Left hindlimb (tissue), 1 donor: ENCODE measurements around the gene SMARCAL1.
"Not testable (repeated sequence)": the region's sequence is repeated elsewhere in the genome, so short reads cannot be mapped to it uniquely, and the experiment has no call there.

ENCODE experiments used
- DNase-seq: peaks from one replicate; pipeline ENCODE4 v3.0.0-alpha.2; 2018

The SMARCAL1 gene

DNA sequence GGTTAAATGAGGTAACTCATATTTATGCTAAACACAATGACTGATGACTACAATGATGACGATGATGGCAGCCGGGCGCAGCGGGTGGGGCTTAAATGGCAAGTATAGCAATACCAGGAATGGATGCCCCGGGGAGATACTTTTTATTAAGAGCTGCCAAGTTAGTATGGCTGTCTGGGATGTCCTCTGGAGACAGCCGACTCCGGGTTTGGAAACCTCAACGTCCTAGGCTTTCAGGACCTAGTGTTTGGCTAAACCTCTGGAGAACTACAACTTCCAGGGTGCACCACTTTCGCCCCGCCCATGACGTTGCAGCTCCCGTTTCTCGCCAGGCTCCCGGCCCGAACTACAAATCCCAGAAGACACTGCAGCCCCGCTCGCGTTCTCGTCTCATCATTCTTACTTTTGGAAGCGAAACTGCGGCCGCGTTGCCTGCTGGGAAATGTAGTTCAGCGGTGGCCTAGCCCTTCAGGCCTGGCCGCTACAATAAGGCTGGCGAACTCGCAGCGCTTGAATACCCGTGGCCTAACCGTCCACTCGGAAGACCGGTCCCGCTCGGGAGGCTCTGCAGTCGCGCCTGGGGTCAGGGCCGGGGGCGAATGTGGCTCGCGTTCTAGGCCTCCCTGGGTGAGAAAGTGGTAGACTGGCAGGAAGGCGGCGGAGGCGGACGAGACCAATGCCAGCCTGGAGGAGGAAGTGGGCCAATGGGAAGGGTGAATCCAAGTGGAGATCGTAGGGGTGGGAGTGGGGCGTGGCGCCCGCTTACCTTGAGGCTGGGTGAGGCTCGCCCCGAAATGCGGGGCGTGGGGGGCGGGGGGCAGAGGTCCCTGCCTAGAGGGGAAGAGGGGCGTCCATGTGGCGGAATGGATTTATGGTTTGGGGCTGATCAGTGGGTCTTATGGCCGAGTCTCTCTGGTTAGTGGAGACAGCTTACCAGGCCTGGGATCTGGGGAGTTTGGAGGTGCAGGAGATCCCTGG, at the start of gene SMARCAL1:
SMARCAL1 (plus strand) TSS at position 463 of the 978 bp plus-strand sequence. CDS start 2,221 bp downstream, outside the sequence.
- peak; percentile 99 for DNase-seq

DNA sequence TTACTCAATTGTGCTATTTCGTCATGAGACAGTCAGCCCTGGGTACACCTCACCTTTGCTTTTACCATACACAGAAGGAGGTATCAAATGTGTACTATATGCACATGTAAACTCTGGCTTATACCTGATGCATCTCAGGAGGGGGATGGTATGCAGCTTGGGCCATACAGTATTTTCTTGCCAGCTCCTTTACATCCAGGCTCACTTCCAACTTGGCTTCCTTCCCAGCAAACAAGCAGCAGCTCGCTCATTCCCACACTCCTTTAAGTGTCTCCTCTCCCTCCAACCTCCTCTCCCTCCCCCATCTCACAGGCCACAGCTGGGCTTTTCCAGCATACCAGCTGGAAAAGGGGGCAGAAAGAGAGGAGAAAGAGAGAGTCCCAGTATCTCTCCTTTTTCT, 49.6 kb upstream of the SMARCAL1 start:
- DNase-seq: no peak

- DNase-seq: no peak
Measured at GRCh38 chr2:216363221-216363620, 49.1 kb upstream of the SMARCAL1 start.

- DNase-seq: no peak
Measured at GRCh38 chr2:216365518-216365917, 46.8 kb upstream of the SMARCAL1 start.

DNA sequence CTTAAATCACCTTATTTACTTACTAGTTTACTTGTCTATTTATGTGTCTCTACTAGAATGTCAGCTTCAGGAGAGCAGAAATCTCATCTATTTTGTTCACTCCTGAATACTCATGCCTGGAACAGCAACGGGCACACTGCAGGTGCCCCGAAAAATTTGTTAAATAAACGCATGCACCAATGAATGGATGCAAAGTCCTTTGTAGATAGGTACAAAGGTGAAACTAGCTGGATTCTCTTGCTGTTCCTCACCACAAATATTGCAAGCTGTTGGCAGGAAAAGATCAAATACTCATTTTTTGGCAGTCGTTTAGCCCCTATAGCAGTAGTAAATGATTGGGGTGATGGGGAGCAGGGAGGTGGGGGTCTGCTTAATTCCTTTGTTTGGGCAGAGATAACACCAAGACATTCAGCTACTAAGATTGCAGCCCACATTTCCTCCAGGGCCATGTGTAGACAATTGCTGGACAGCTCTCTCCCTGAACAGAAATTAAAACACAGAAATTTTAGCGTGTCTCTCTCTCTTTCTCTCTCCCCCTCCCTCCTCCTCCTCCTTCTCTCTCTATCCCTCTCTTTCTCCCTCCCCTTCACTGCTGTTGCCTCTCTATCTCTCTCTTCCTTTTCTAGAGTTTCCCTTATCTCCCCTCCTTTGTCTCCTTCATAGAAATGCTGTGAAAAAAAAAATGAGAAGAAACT, 45.4 kb upstream of the SMARCAL1 start:
- DNase-seq: no peak

GRCh38 chr2:216369821-216370220, 42.5 kb upstream of the SMARCAL1 start:
- DNase-seq: no peak

DNA sequence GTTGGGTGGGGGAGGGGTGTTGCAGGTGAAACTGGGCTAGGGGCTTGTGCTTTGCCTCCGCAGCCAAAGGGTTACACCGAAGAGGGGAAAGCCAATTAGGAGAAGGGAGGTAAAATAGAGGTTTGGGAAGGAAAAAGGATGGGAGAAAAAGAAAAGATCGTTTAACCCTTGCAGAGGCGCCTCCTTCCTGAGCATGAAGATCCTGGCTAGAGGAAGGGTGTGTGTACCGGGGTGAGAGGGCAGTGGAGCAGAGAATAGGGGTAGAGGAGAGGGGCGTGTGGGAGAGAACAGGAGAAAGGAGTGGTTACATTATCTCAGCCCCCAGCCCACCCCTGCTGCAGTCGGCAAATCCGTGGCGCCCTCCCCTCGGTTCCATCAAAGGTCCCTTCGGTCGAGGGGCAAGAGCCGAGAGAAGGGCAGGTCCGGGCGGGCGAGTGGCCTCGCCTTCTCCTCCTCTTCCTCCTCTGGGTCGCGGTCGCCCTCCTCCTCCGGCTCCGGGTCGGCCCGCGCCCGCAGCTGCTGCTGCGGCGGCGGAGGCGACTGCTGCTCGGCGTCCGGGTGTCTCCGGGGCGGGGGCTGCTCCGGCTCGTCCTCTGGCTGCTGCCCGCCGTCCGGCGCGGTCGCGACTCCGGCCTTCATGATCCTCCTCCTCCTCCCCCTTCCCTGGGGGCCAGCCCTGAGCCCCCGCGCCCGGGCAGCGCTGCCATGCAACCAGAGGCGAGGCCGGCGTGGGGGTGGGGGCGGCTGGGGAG, 41.1 kb upstream of the SMARCAL1 start:
- DNase-seq: no peak

DNA sequence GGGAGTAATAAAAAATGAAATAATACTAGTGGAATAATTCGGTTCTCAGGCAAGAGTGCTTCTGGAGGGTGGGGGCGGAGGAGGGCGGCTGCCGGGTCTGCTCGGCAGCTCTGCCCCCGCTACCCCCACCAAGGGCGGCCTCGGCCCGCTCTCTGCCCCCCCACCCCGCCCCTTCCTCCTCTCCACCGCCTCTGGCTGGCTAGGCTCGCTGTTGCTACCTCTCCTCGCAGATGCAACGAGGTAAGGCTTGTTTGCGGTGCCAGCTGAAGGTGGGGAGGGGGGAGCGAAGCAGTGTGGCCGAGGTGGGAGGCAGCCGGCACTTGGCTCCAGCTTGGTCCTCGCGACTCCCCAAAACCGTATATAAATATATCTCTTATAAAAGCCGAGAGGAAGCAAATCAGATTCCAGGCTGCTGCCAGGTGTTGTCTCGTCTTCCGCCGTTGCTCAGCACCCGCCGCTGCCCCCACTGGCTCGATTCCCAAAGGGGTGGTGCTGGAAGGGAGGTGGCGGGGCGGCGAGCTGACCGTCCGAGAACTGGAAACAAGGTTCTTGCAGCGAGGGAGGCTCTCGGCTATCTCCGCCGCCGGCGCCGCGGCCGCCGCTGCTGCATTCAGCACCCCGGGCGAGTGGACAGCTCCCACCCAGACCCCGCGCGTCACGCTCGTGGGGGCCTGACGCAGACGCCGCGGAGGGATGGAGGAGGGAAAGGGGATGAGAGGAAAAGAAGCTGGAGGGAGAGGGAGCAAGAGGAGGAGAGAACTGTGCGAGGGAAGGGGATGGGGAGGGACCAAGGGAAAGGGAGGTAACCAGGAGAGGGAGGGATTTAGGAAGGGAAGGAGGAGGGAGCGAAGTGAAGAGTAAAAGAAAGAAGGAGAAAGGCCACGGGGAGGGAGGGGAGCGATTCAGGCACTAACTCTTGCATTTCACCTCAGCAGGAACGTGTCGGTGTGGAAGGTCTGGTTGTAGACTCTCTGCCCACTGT, 40.3 kb upstream of the SMARCAL1 start, which contains the start of gene MARCHF4:
MARCHF4 (minus strand) TSS at position 763 of the 982 bp plus-strand sequence. CDS start 2,223 bp downstream, outside the sequence.
- peak; percentile 86 for DNase-seq

DNA sequence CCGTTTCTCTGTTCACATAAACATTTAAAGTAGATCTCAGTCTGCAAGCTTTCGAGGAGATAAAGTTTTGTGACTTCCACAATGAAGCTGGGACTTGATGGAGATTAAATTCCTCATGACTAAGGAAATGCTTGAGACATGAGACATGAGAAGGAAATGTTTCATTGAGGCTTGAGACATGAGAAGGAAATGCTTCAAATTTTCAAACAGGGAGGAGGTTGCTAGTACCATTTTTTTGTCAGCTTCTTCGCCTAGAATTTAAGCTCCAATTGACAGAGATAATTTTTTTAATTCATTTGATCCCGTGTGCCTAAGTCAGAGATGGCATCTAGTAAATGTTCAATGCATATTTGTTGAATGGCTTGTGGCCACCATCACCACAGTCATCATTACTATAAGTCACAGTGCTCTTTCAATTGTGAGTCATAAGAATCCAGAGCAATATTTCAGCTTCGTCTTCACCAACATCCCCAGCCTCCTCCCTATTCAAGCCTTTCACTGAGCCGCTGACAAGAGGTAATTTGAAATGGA, 39.5 kb upstream of the SMARCAL1 start:
- no peak for DNase-seq

DNA sequence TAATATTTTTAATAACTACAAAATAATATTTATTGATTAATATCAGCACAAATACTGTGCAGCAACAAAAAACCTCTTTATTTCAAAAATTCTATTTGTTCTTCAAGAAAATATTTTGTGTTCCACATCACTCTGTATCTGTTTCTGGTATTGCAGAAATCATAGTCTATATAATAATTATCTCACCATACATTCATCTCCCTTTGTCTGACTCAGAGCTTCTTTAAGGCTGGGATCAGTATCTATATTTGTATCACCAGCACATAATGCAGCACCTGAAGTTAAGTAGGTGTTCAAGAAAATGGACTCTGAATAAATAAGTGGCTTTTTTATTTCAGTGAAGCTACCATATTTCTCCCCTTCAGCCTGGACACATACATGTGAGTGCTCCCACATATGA, 38.4 kb upstream of the SMARCAL1 start:
- DNase-seq: no peak

DNA sequence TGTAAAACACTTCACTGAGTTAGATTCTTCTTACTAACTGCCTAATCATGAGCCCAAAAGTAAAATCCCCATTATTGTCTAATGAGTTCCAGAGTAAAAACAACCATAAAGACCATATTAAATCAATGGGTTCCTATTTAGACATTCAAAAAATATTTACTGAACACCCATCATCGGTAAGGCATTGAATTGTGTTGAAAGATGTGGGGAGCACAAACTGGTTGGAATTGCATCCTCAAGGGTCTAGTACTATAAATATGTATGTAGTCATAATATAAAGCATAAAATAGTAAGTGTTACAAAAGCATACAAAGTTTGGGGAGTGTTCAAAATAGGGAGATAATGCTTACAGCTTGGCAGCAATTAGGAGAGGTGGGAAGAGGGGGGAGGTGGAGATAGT, 37.0 kb upstream of the SMARCAL1 start:
- no peak for DNase-seq

DNA sequence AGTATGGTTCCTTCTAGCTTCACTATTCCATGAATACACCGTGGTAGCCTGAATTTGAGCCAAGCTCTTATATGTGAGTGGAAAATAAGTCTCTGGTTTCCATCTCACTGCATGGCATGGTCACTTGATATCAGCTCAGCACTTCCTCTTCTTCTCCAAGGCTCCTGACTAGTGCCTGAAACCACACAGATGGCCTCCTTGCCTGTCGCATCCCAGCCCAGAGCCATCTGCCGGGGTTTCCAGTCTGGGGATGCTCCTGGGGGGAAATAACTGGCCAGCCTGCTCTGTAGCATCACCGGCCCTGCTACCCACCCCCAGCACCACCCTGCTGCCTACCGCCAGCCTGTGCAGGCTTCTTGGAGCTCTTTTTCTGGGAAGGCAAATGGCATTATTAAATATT, 32.3 kb upstream of the SMARCAL1 start:
- DNase-seq: no peak

DNA sequence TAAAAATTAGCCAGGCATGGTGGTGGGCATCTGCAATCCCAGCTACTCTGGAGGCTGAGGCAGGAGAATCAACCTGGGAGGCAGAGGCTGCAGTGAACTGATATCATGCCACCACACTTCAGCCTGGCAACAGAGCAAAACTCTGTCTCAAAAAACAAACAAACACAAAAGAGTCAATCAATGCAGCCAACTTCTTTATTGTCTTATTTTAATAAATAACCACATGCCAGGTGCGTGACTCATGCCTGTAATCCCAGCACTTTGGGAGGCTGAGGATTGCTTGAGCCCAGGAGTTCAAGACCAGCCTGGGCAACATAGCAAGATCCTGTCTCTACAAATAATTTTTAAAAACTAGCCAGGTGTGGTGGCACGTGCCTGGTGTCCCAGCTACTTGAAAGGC, 27.9 kb upstream of the SMARCAL1 start:
- DNase-seq: not testable (repeated sequence)

DNA sequence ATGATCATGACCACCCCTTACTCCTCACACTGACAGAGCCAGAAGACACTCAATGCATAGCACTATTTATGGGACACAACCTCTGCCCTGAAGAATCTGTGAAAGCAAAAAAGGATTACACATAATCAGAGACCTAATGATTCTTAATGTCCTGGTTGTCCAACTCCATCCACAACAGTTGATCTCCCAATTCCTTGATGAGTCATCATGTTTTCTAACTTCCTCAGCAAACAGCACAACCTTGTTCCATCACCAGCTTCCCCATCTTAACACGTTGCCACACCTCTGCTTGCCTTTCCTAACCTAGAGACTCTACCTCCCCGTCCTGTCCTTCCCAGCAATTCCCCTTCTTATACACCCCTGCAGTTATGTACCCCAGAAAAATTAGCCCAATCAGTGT, 26.8 kb upstream of the SMARCAL1 start:
- DNase-seq: no peak

GRCh38 chr2:216387262-216387661, 25.0 kb upstream of the SMARCAL1 start:
- DNase-seq: no peak

GRCh38 chr2:216388046-216388884, 24.0 kb upstream of the SMARCAL1 start:
- DNase-seq: no peak

GRCh38 chr2:216389570-216389969, 22.7 kb upstream of the SMARCAL1 start:
- no peak for DNase-seq

- no peak for DNase-seq
Measured at GRCh38 chr2:216391401-216391800, 20.9 kb upstream of the SMARCAL1 start.

GRCh38 chr2:216392018-216392562, 20.2 kb upstream of the SMARCAL1 start:
- DNase-seq: no peak
